ENCODE measurements around the gene DENND1A. TPM values are rescaled to one million over a fixed set of nuclear protein-coding genes. Genes with fewer than 3 reads are reported as not detected.
A peak's percentile ranks its signal among the peaks of the same experiment; 100 is the strongest.

The DENND1A gene
- total and polyA plus RNA-seq, 2 of the 13 experiments (the other 11 are each of a cell fraction or from before 2014, with no cell fraction given) = 14.8 to 30.1 TPM

DNA sequence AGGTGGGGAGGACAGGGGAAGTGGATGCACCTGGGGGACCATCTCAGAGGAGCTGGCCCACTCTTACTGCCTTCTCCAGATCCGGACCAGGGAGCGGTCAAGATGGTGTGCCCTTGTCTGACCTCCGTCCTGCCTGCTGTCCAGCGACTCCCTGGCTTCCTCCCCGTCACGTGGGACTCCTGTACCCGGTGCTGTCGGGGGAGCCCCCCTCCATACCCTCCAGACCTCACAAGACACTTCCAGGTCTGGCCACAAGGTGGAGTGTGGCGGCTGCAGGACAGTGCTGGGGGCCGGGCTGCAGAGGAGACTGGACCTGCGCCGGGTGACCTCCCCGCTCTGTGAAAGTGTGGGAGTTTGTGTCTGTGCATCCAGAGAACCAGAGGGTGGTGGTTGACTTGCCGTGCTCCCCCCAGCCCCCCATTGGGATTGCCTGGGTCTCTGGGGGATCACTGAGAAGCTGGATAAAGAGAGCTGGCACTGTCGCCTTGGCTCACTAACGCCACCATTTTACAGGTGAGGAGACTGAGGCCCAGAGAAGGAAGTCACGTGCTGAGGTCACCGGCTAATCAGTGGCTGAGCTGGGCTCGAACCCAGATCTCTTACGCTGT, 575.8 kb downstream of the DENND1A start (continued):
- TF ChIP-seq ADNP (CRISPR knock-in tag; IDR thresholded peaks at IDR 0.05) = no peak
- no peak for TF ChIP-seq ERF (CRISPR knock-in tag; IDR thresholded peaks at IDR 0.05)
- TF ChIP-seq, protein P1, sequence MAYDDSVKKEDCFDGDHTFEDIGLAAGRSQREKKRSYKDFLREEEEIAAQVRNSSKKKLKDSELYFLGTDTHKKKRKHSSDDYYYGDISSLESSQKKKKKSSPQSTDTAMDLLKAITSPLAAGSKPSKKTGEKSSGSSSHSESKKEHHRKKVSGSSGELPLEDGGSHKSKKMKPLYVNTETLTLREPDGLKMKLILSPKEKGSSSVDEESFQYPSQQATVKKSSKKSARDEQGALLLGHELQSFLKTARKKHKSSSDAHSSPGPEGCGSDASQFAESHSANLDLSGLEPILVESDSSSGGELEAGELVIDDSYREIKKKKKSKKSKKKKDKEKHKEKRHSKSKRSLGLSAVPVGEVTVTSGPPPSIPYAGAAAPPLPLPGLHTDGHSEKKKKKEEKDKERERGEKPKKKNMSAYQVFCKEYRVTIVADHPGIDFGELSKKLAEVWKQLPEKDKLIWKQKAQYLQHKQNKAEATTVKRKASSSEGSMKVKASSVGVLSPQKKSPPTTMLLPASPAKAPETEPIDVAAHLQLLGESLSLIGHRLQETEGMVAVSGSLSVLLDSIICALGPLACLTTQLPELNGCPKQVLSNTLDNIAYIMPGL (CRISPR knock-in tag; IDR thresholded peaks at IDR 0.05; ENCODE audit: borderline replicate concordance in 1 of 2, low read depth in 1 of 2) = 0 out of 4 replicates have a peak, but pooled peaks have one; percentile 33 to 44
- TF ChIP-seq HNRNPH1 (optimal IDR thresholded peaks at IDR 0.05; ENCODE audit: low read depth, low read length) = no peak
- no peak for TF ChIP-seq FOXA1 (IDR thresholded peaks at IDR 0.05)
- TF ChIP-seq FOXA1 (CRISPR knock-in tag; IDR thresholded peaks at IDR 0.05) = no peak
- TF ChIP-seq ZNF350 (CRISPR knock-in tag; IDR thresholded peaks at IDR 0.05; ENCODE audit: borderline replicate concordance, low read depth) = 0 out of 2 replicates have a peak, but pooled peaks have one; percentile 34
- TF ChIP-seq, protein P2, sequence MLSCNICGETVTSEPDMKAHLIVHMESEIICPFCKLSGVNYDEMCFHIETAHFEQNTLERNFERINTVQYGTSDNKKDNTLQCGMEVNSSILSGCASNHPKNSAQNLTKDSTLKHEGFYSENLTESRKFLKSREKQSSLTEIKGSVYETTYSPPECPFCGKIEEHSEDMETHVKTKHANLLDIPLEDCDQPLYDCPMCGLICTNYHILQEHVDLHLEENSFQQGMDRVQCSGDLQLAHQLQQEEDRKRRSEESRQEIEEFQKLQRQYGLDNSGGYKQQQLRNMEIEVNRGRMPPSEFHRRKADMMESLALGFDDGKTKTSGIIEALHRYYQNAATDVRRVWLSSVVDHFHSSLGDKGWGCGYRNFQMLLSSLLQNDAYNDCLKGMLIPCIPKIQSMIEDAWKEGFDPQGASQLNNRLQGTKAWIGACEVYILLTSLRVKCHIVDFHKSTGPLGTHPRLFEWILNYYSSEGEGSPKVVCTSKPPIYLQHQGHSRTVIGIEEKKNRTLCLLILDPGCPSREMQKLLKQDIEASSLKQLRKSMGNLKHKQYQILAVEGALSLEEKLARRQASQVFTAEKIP (CRISPR knock-in tag; IDR thresholded peaks at IDR 0.05; ENCODE audit: borderline replicate concordance) = no peak
- TF ChIP-seq, protein P3, sequence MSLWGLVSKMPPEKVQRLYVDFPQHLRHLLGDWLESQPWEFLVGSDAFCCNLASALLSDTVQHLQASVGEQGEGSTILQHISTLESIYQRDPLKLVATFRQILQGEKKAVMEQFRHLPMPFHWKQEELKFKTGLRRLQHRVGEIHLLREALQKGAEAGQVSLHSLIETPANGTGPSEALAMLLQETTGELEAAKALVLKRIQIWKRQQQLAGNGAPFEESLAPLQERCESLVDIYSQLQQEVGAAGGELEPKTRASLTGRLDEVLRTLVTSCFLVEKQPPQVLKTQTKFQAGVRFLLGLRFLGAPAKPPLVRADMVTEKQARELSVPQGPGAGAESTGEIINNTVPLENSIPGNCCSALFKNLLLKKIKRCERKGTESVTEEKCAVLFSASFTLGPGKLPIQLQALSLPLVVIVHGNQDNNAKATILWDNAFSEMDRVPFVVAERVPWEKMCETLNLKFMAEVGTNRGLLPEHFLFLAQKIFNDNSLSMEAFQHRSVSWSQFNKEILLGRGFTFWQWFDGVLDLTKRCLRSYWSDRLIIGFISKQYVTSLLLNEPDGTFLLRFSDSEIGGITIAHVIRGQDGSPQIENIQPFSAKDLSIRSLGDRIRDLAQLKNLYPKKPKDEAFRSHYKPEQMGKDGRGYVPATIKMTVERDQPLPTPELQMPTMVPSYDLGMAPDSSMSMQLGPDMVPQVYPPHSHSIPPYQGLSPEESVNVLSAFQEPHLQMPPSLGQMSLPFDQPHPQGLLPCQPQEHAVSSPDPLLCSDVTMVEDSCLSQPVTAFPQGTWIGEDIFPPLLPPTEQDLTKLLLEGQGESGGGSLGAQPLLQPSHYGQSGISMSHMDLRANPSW (CRISPR knock-in tag; IDR thresholded peaks at IDR 0.05; ENCODE audit: borderline replicate concordance) = no peak
- peak; percentile 44; the same call in 1 of the 2 replicates for TF ChIP-seq ZSCAN31 (CRISPR knock-in tag; IDR thresholded peaks at IDR 0.05; ENCODE audit: low read depth)
- TF ChIP-seq PTBP1 (IDR thresholded peaks at IDR 0.05; ENCODE audit: low read depth, low read length, poor library complexity, severe bottlenecking) = no peak
- TF ChIP-seq, protein P4, sequence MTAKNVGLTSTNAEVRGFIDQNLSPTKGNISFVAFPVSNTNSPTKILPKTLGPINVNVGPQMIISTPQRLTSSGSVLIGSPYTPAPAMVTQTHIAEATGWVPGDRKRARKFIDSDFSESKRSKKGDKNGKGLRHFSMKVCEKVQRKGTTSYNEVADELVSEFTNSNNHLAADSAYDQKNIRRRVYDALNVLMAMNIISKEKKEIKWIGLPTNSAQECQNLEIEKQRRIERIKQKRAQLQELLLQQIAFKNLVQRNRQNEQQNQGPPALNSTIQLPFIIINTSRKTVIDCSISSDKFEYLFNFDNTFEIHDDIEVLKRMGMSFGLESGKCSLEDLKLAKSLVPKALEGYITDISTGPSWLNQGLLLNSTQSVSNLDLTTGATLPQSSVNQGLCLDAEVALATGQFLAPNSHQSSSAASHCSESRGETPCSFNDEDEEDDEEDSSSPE (CRISPR knock-in tag; IDR thresholded peaks at IDR 0.05) = no peak
- no peak for TF ChIP-seq NFE2 (CRISPR knock-in tag; IDR thresholded peaks at IDR 0.05)
- no peak for TF ChIP-seq ISL2 (CRISPR knock-in tag; IDR thresholded peaks at IDR 0.05)
- no peak for TF ChIP-seq ASH2L (IDR thresholded peaks at IDR 0.05; ENCODE audit: insufficient read length, low read depth, low read length)
- peak; percentile 42; the same call in 1 of the 2 replicates for TF ChIP-seq SMC3 (IDR thresholded peaks at IDR 0.05; ENCODE audit: low read length)
- TF ChIP-seq EEA1 (CRISPR knock-in tag; IDR thresholded peaks at IDR 0.05; ENCODE audit: borderline replicate concordance) = 0 out of 2 replicates have a peak, but pooled peaks have one; percentile 55
- no peak for TF ChIP-seq MAFK (conservative IDR thresholded peaks at IDR 0.05 in 1 of 2, IDR thresholded peaks at IDR 0.05 in 1 of 2; ENCODE audit: low read length in 2 of 2)
- no peak for TF ChIP-seq PAWR (CRISPR knock-in tag; IDR thresholded peaks at IDR 0.05; ENCODE audit: borderline replicate concordance)
- TF ChIP-seq MAZ (IDR thresholded peaks at IDR 0.05; ENCODE audit: borderline replicate concordance, low read depth, low read length) = peak; percentile 29; the same call in 1 of the 2 replicates
- TF ChIP-seq MAZ (CRISPR knock-in tag; IDR thresholded peaks at IDR 0.05; ENCODE audit: low read depth) = peak; percentile 79
- peak; percentile 54; the same call in 1 of the 2 replicates for TF ChIP-seq KDM2A (CRISPR knock-in tag; IDR thresholded peaks at IDR 0.05; ENCODE audit: borderline replicate concordance, low read depth)
- no peak for TF ChIP-seq GTF3A (CRISPR knock-in tag; conservative IDR thresholded peaks at IDR 0.05)
